ENCODE measurements around the gene CLDND2.
"Not testable (repeated sequence)": the region's sequence is repeated elsewhere in the genome, so short reads cannot be mapped to it uniquely, and the experiment has no call there.

CLDND2 gene

GRCh38 chr19:51368366-51369282 lies at the start of gene CLDND2:
CLDND2 (minus strand) TSS chr19:51369003; CDS start chr19:51368577, 426 bp downstream.
- no peak for FAIRE-seq

GRCh38 chr19:51417810-51418157 lies 49.0 kb upstream of the CLDND2 start:
- FAIRE-seq = no peak

DNA sequence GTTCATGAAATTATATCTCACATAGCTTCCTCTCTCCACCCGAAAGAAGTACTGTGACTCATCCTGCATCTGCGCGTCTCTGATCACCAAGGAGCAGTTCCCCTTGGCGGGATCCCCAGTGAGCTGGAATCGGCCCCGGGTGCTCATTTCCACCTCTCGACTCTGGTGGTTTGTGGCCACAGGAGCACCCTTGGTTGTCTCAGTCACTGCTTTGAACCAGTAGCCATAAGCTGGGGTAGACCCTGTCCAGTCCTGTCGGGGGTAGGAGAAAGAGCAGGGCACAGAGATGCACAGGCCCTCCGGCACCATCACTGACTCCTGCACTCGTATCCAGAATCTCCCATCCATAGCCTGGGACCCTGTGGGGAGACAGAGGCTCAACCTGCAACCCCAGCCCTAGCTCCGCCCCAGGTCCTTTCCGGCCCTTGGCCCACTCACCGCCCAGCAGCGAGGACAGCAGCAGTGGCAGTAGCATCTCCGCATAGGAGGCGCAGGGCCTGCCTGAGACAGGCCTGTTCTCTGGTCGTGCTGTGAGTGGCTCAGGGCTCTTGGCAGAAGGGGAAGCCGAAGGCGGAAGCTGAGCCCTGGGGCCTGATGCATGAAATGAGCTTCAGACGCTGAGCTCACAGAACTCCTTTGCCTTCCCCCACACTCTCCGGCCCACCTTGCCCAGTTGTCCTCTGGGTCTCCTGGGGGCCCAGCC lies 48.5 kb upstream of the CLDND2 start, which contains the start of gene SIGLEC10:
Gene SIGLEC10 (minus strand): TSS at position 536 of the 703 bp plus-strand sequence. CDS start 61 bp downstream, at position 475.
- FAIRE-seq = no peak

DNA sequence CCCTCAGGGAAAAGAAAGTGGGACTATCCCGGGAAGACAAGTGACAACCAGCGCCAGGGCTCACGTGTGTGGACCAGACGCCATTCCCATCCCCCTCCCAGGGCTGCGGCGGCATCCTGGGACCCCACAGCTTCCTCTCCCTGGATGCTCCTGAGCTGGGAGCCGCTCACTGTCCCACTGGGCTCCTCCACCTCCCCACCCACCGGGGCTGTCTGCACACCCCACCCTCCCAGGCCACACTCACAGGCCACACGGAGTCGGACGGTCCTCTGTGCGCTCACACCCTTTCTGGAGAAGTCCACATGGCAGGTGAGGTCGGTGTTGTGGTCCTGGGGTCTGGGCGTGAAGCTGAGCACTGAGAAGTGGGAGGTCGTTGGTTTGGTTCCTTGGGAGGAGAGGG lies 47.6 kb upstream of the CLDND2 start:
- not testable (repeated sequence) for FAIRE-seq

DNA sequence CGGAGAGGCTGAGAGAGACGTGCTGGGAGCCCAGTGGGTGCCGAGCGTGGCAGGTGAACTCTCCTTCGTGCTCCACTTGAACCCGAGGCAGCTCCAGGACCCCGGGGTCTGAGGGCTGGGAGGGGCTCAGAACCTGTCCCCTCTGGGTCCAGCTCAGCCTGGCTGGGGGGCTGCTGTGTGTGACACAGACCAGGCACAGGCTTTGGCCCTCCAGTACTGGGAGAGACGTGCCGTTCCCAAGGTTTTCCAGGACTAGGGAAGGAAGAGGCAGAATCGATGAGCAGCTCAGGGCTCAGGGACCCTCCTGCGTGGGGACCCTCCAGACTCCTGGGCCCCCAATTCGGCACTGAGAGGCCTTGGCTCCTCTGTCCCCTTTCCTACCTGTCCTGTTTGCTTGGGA lies 46.4 kb upstream of the CLDND2 start:
- no peak for FAIRE-seq

DNA sequence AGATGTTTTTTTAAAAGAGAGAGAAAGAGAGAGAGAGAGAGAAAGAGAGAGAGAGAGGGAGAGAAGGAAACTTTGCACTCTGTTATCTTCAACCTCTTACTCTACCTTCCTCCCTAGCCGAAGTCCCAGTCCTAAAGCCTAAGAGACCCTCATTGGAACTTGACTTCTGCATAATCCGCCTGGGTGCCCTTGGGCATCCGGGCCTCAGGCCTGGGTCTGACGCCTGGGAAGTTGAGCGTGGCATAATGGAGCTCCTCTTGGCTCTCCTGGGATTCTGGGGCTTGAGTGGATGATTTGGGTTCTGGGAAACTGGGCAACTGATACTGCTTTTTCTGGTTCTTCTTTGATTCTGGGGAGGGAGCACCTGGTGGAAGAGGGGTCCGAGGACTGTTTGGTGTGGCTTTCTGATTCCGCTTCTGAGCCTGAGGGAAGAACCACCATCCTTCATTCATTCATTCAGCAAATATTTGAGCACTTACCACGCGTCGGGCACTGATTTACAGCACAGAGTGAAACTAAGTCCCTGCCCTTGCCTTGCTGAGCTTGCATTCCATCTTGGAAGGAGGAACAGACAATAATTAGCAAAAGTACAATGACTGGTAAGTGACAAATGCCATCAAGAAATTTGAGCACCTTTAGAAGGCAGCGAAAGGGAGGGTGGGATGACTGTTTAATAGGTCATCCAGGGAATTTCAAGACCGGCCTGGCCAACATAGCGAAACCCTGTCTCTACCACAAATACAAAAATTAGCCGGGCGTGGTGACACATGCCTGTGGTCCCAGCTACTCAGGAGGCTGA lies 42.3 kb upstream of the CLDND2 start:
- no peak for FAIRE-seq

DNA sequence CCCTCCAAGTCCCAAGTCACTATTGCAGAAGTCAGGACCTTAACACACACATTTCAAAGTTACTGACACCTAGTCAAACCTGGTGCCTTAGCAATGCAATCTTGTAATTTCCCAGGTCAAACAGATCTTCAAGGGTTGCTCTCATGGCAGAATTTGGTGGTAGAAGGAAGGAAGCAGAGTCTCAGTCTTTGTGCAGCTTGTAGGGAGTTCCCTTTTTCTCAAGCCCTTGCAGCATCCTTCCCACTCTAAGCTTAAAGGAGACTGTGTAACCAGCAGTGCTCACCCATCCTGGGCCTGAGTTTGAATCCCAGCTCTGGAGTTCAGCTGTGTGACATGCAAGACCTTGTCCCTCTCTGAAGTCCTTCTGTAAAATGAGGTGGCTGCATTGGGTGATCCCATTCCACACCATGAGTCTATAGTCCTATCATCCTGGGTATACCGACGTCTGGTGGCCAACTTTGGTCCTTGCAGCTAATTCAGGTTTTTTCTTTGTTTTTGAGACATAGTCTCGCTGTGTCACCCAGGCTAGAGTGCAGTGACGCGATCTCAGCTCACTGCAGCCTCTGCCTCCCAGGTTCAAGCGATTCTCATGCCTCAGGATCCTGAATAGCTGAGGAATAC lies 38.8 kb upstream of the CLDND2 start:
- FAIRE-seq = no peak

- no peak for FAIRE-seq
These were observed 33.3 kb upstream of the CLDND2 start for GRCh38 chr19:51402117-51402516.

DNA sequence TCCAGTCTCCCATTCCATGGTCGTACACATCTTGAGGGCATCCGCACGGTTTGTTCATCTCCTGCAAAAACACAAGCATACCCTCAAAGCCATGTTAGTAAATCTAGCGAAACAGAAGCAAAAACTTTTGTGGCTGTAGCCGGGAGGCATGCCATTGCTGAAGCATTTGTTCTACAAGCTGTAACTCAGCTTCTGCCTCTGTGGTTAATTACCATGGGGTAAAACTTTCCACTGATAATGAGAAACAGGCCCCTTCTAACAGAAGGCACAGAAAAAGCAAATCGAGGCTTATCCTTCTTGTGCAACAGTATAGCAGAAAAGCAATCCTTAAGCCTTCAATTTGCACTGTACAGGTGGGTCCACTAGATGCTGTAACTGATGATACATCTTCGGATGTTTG lies 31.1 kb upstream of the CLDND2 start:
- FAIRE-seq = not testable (repeated sequence)

DNA sequence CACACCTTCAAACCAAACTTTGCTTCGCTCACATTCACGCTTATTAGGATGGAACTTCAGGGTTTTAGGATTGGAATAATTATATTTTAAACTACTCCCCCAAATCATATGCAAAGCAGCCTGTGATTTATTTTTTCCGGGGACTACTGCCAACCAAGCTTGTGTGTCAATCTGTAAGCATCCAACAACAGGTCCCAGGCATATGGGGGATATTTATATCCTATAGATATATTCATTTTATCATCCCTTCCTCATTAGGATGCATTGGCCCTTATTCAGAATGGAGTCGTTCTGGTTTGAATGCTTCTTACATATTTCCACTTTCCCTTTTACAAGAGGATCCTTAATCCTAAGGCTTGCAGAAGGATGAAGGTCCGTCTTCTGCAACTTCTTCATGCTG lies 30.4 kb upstream of the CLDND2 start:
- no peak for FAIRE-seq

DNA sequence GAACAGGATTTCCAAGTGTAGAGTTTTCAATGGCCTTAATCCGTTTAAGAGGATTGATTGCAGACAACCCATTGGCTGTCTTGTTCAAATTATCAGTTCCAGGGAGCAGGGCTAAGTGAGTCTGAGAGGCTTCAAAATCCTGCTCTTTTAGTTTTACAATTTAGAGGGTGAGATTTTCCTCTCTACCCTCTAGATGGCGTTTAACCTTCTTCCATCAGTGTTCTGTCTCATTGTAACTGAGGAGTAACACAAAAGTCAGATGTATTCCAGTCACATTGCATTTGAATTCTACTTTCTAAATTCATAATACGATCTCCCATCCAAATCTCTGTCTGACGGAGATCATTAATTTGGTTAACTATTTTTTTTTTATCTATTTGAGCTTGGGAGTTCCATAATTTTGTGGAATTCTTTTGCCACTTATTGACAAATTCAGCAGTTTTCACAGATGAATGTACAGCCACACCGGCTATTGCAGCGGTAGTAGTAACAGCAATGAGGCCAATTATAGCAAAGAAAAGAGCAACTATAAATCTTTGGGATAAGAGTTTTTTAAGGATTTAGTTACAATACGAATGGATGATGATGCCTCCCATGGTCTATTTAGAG lies 29.4 kb upstream of the CLDND2 start:
- FAIRE-seq = peak; percentile 94

GRCh38 chr19:51397453-51397852 lies 28.6 kb upstream of the CLDND2 start:
- FAIRE-seq = not testable (repeated sequence)

DNA sequence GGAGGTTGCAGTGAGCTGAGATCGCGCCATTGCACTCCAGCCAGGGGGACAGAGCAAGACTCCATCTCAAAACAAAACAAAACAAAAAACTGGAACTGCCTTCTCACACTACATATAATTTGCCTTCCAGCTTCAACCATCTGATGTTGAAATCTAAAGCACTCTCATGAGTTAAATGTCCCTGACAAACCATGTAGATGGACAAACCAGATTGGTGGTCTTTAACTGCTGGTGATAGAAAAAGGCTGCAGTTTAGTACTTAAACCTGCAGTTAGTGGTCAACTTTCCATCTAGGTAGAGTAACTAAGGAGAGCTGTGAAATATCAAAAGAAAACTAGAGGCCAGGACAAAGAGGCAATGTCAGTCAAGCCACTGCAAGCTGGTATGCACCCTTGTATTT lies 27.4 kb upstream of the CLDND2 start:
- no peak for FAIRE-seq

DNA sequence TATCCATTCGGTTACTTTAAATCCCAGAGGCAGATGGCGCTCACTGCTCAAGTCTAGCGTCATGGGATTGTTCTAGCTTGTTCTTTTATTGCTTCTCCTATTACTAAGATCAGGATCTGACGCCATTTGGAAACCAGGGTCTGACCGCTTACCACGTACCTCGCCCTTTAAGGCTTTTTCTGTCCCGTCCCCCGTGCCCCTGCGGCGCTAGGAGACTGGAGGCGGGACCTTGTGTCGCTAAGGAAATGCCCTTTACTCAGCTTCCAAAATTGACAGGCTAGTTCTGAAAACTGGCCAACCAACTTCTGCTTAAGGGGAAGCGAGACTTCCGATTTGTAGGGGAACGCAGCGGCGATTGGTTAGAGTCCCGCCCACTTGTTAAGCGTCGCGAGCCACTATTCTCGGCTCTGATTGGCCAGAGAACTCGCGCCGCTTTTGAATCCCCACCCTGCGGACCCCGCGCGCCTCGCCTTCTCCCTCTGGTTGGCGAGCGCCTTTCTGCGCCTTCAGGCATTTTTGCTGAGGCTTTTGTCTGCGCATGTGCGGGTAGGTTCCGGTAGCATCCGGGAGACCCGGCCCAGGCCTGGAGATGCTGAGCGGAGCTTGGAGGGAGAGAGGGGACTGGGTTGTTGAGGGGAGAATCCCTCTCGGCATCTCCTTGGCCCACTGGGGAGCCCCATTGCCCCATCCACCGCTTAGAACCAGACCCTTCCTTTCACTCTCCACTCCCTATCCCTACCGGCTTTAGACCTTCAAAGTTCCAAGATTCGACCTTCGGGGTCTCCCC lies 25.4 kb upstream of the CLDND2 start:
- FAIRE-seq = peak; percentile 99

- no peak for FAIRE-seq
These were observed 23.9 kb upstream of the CLDND2 start for GRCh38 chr19:51392701-51393100.

- FAIRE-seq = no peak
These were observed 22.3 kb upstream of the CLDND2 start for GRCh38 chr19:51391073-51391611.

- FAIRE-seq = no peak
These were observed 20.3 kb upstream of the CLDND2 start for GRCh38 chr19:51389143-51389542.

DNA sequence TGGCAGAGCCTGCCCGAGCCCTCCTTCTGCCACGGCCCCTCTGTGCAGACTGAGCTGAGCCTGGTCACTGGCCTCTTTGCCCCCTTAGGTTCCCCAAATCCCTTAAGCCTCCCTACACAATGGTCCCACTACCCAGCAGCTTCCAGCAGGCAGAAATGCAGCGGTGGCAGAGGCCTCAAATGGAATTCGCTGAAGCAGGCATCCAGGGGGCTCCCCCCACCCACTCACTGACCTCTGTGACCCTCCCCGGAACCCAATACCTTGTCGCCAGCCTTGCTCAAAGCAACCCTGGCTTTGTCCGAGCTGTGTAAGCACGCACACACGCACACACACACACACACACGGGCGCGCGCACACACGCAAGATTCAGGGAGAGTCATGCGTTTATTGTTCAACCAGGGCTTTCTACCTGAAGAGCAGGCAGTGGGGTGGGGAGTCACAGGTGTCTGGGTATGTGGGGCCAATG lies 19.2 kb upstream of the CLDND2 start, which contains the start of gene LIM2:
Gene LIM2 (minus strand): TSS at position 51 of the 466 bp plus-strand sequence. CDS start 531 bp downstream, outside the sequence.
- no peak for FAIRE-seq

DNA sequence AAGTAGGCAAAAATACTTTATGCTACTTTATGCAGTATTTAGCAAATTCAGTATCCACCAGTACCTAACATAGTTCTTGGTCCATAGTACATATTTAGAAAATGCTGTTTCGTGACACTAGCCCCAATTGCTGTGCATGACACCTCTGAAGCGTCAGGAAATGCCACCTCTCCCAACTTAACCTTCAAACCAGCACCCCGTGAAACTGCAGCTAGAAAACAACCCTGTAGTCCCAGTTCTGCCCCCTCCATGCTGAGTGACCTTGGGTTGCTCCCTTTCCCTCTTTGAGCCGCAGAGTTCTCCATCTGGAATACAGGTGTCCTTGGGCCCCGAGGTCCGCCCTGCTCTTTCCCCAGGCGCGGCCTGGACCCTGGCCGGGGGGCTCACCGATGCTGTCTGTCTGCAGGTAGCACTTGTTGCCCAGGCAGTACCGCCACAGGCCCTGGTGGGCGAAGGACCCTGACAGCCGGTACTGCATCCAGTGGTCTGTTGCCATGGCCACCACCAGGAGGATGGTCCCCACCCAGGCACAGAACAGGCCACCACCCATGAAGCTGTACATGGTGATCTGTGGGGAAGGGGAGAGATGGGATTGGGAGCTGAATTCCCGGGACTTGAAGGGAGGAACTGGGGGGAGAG lies 18.2 kb upstream of the CLDND2 start:
- no peak for FAIRE-seq

GRCh38 chr19:51382004-51382403 lies 13.2 kb upstream of the CLDND2 start:
- FAIRE-seq = no peak
